Osteoblast (primary cell): ENCODE data around the gene FXYD5. TPM values are rescaled to one million over a fixed set of nuclear protein-coding genes. Genes with fewer than 3 reads are reported as not detected.

Source experiments
- DNase-seq: peaks from one replicate; pipeline ENCODE4 v3.0.0; 2011; ENCODE audit warnings: low spot score, mixed read lengths; ENCODE audit not compliant: insufficient read length; ENCODE audit errors: missing footprints
- H2AFZ ChIP-seq: 2 replicates; pipeline ENCODE4 v1.6.0; 2011; ENCODE audit warnings: mild to moderate bottlenecking, low read length
- H3K27ac ChIP-seq: 2 replicates; pipeline ENCODE4 v1.5.1; 2011; ENCODE audit warnings: mild to moderate bottlenecking, low read depth, low read length, moderate library complexity
- H3K27me3 ChIP-seq: 2 replicates; pipeline ENCODE4 v1.6.0; 2012; ENCODE audit warnings: mild to moderate bottlenecking, control low read depth, inconsistent platforms, low read length, moderate library complexity; ENCODE audit not compliant: insufficient read depth
- H3K36me3 ChIP-seq: 2 replicates; pipeline ENCODE4 v1.5.1; 2011; ENCODE audit warnings: mild to moderate bottlenecking, low read length, control low read depth, moderate library complexity; ENCODE audit not compliant: insufficient read depth
- H3K4me1 ChIP-seq: 2 replicates; pipeline ENCODE4 v1.5.1; 2011; ENCODE audit warnings: mild to moderate bottlenecking, low read length, control low read depth, moderate library complexity; ENCODE audit not compliant: insufficient read depth
- H3K4me2 ChIP-seq: 2 replicates; pipeline ENCODE4 v1.6.0; 2011; ENCODE audit warnings: mild to moderate bottlenecking, low read length; ENCODE audit not compliant: insufficient read depth
- H3K4me3 ChIP-seq: fragments of 200-600 bp; sonication (generic); 3 replicates; pipeline ENCODE4 v1.5.1; 2012; ENCODE audit warnings: mild to moderate bottlenecking, low read length, inconsistent platforms; ENCODE audit not compliant: insufficient read depth
- H3K79me2 ChIP-seq: 2 replicates; pipeline ENCODE4 v1.6.0; 2012; ENCODE audit warnings: mild to moderate bottlenecking, low read length, control low read depth, inconsistent platforms; ENCODE audit not compliant: insufficient read depth
- H3K9me3 ChIP-seq: 2 replicates; pipeline ENCODE4 v1.5.1; 2011; ENCODE audit warnings: low read depth, low read length, control low read depth
- H4K20me1 ChIP-seq: 2 replicates; pipeline ENCODE4 v1.6.0; 2012; ENCODE audit warnings: mild to moderate bottlenecking, low read length, control low read depth; ENCODE audit not compliant: insufficient read depth
- CTCF ChIP-seq: IDR thresholded peaks from 2 replicates; pipeline ENCODE4 v1.5.1; 2011; ENCODE audit warnings: mild to moderate bottlenecking, low read depth, low read length, moderate library complexity; ENCODE audit errors: extremely low read depth
- total RNA-seq: library from RNA; depleted of rRNA; stranded (reverse); fragments of >200 nt; gene quantifications from 2 replicates; pipeline ENCODE4 v1.2.3, GENCODE V29; 2012

FXYD5 gene
- total RNA-seq, 1 donor, result 29.0 TPM

DNA sequence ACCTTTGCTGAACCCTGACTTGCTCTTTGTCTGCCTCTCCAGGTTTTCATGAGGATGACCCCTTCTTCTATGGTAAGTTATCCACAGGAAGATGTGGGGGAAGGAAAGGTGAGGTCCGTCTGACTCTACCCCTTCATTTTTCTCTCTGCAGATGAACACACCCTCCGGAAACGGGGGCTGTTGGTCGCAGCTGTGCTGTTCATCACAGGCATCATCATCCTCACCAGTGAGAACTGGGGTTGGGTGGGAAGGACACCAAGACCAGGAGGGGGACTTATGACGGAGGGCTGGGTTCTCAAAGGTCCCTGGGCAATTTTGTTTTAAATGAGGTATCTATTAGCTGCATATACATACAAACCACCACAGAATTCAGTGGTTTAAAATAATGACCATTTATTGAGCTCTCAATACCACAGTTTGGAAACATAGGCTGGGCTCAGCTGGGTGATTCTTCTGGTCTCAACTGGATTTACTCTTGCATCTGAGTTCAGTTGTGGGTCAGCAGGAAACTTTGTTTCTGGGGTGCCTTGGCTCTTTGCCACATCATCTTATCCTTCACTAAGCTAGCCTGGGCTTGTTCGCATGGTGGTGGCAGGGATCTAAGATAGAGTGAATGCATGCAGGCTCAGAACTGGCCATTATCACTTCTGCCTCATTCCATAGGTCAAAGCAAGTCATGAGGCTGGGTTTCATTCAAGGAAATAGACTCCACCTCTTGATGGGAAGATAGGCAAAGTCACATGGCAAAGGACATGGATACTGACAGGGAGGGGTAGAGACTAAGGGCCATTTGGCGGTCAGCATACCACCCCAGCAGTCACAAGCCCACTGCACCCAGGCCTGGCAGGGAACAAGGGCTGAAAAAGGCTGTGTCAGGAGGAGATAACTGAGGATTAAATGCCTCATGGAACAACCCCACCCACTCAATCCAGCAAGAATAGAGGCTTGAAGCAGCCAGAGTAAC lies 11.8 kb downstream of the FXYD5 start:
- peak; percentile 21 for DNase-seq
- no peaks in the 10 kb centered on the region for H3K79me2 ChIP-seq
- no peak for TF ChIP-seq CTCF
- H2AFZ ChIP-seq, result no peak overlapping the region
- H3K27ac ChIP-seq, result no peak overlapping the region
- peaks cover 19% of the 10 kb centered on the region for H3K9me3 ChIP-seq
- H3K4me2 ChIP-seq, result no peak overlapping the region
- H4K20me1 ChIP-seq, result no peaks in the 10 kb centered on the region
- H3K4me1 ChIP-seq, result no peaks in the 10 kb centered on the region
- peaks cover 60% of the 10 kb centered on the region for H3K36me3 ChIP-seq
- no peak overlapping the region for H3K4me3 ChIP-seq
- no peaks in the 10 kb centered on the region for H3K27me3 ChIP-seq

- Histone ChIP-seq H3K4me1 (no peaks in the 10 kb centered on the region), H3K4me3 (no peak overlapping the region), H4K20me1 (no peaks in the 10 kb centered on the region), H3K9me3 (peaks cover 19% of the 10 kb centered on the region), H3K27me3 (no peaks in the 10 kb centered on the region), H3K4me2 (no peak overlapping the region), H3K36me3 (peaks cover 49% of the 10 kb centered on the region), H3K79me2 (no peaks in the 10 kb centered on the region), H3K27ac (no peak overlapping the region), H2AFZ (no peak overlapping the region)
- peak; percentile 19 for DNase-seq
- TF ChIP-seq CTCF, result no peak
Observed at GRCh38 chr19:35167251-35168119, 12.9 kb downstream of the FXYD5 start.

GRCh38 chr19:35168196-35168595 lies 13.7 kb downstream of the FXYD5 start:
- Histone ChIP-seq H3K27me3 (no peaks in the 10 kb centered on the region), H2AFZ (no peak overlapping the region), H3K27ac (no peak overlapping the region), H3K9me3 (peaks cover 19% of the 10 kb centered on the region), H3K79me2 (no peaks in the 10 kb centered on the region), H3K4me2 (no peak overlapping the region), H3K4me3 (no peak overlapping the region), H3K36me3 (peaks cover 43% of the 10 kb centered on the region), H4K20me1 (no peaks in the 10 kb centered on the region), H3K4me1 (no peaks in the 10 kb centered on the region)
- no peak for DNase-seq
- TF ChIP-seq CTCF, result no peak
